ENCODE data around the gene GRAMD1B.
"Not testable (repeated sequence)": the region's sequence is repeated elsewhere in the genome, so short reads cannot be mapped to it uniquely, and the experiment has no call there.

GRAMD1B gene

GRCh38 chr11:123448823-123449222, 18.8 kb downstream of the GRAMD1B start:
- no peak for DNase-seq

DNA sequence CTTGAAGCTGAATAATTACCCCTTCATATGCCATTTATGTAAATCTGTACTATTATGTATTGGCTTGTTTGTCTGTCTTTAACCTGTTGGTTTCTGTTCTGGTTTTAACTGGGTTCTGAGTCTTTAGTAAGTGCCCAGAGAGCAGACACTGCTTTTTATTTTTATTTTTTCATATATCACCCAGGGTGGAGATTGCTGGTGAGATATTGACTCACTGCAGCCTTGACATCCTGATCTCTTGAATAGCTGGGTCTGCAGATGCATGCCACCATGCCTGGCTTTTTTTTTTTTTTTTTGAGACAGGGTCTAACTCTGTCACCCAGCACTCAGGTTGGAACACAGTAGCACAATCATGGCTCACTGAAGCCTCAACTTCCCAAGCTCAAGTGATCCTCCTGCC, 19.4 kb downstream of the GRAMD1B start:
- no peak for DNase-seq

DNA sequence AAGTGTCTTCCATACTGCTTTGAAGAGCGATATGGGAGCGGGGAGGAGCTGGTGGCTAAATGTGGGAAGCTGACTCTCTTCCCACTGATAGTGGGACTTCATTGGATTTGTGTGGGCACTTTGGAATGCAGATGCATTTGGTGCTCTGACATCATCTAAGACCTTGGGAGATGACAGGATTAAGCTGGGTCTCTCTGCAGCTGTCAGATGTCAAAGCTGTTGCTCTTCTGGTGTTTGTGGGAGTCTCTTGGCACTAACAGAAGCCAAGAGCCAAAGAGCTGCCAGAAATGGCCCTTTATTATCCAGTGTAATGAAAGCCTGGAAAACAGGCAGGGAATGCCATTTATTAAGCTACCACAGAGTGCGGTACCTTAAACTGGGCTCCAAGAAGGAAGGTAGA, 20.6 kb downstream of the GRAMD1B start:
- DNase-seq: peak; percentile 86 to 97

- DNase-seq: peak; percentile 94 to 99
These were observed 21.2 kb downstream of the GRAMD1B start for GRCh38 chr11:123451183-123451781.

GRCh38 chr11:123452794-123453193, 22.7 kb downstream of the GRAMD1B start:
- DNase-seq: no peak

DNA sequence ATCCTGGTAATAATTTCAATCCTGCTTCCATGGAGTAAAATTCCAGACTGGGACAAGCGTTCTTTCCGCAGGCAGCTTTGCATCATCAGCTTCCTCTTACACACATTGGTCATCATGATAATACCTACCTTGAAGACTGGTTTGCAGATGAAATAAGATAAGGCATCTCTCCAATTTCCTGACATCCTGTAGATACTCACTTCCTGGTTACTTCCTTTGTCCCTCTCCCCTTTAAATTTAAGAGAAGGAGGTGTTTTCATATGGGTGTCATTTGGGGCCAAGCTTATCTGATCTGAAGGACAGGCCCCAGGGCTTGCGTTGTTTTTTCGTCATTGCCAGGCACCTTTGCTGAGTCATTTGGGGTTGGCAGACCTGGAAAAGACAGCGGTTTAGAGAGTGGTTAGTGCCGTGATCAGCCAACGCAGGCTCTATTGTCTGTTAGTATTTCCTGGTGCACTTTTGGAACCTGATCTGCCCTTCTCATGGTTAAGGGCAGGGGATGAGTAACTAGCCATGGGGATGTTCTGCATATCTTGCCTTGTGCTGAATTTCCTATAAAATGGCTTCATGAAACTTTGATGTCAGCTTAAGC, 24.1 kb downstream of the GRAMD1B start:
- DNase-seq: peak in 1 of 2 experiments; percentile 60

DNA sequence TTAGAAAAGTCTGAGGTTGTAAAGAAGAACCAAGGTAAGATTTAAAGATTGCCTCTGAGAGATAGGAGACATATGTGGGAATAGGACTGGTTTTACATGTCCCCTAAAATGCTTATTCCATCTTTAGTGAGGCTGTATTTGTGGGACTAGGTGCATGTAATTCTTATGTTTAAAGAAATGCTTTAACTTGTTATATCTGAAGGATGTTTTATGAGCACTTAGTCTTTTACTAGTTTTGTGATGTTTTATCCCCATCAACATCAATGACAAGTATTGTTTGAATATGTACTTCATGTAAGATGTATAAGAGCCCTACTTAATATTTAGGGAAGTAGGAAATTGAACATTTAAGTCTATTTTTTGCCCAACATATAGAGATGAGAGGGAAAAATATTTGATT, 24.7 kb downstream of the GRAMD1B start:
- no peak for DNase-seq

- not testable (repeated sequence) for DNase-seq
These were observed 26.4 kb downstream of the GRAMD1B start for GRCh38 chr11:123456448-123456847.

GRCh38 chr11:123457187-123457770, 27.2 kb downstream of the GRAMD1B start:
- DNase-seq: no peak

GRCh38 chr11:123458501-123458900, 28.4 kb downstream of the GRAMD1B start:
- DNase-seq: no peak

- DNase-seq: peak in 1 of 2 experiments; percentile 31
These were observed 30.1 kb downstream of the GRAMD1B start for GRCh38 chr11:123460012-123460700.

- DNase-seq: peak; percentile 49 to 69
These were observed 31.1 kb downstream of the GRAMD1B start for GRCh38 chr11:123461164-123461563.

GRCh38 chr11:123465667-123466066, 35.6 kb downstream of the GRAMD1B start:
- not testable (repeated sequence) for DNase-seq

DNA sequence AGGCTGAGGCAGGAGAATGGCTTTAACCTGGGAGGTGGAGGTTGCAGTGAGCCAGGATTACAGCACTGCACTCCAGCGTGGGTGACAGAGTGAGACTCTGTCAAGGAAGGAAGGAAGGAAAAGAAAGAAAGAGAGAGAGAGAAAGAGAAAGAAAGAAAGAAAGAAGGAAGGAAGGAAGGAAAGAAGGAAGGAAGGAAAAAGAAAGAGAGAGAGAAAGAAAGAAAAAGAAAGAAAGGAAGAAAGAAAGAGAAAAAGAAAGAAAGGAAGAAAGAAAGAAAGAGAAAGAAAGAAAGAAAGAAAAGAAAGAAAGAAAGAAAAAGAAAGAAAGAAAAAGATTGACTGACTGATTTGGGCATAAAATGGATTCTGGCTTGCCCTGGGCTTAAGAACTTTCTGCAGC, 36.1 kb downstream of the GRAMD1B start:
- DNase-seq: not testable (repeated sequence)

- no peak for DNase-seq
These were observed 39.0 kb downstream of the GRAMD1B start for GRCh38 chr11:123469089-123469488.

DNA sequence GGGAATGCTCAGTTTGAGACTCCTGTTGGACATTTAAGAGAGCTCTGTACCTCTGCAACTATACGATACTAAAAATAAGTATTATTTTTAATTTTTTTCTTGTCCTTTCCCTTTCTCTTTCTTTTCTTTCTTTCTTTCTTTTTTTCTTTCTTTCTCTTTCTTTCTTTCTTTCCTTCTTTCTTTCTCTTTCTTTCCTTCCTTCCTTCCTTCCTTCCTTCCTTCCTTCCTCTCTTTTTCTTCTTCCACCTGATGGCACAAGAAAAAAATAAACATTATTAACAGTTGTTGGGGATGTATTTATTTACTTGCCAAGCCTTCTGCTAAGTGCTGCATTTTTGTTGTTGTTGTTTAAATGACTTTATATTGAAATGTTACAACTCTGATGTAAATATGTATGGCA, 39.5 kb downstream of the GRAMD1B start:
- no peak for DNase-seq

GRCh38 chr11:123470842-123471241, 40.8 kb downstream of the GRAMD1B start:
- no peak for DNase-seq

- peak; percentile 42 to 58 for DNase-seq
These were observed 42.3 kb downstream of the GRAMD1B start for GRCh38 chr11:123472236-123472935.

GRCh38 chr11:123473941-123474677, 44.0 kb downstream of the GRAMD1B start:
- DNase-seq: no peak

- DNase-seq: no peak
These were observed 44.9 kb downstream of the GRAMD1B start for GRCh38 chr11:123474994-123475393.

GRCh38 chr11:123475469-123475868, 45.4 kb downstream of the GRAMD1B start:
- DNase-seq: peak; percentile 37 to 61

- DNase-seq: no peak
These were observed 47.3 kb downstream of the GRAMD1B start for GRCh38 chr11:123477205-123477907.
